Measurements from ENCODE around the gene AFM.
"Not testable (repeated sequence)": the region's sequence is repeated elsewhere in the genome, so short reads cannot be mapped to it uniquely, and the experiment has no call there.

AFM gene

GRCh38 chr4:73499996-73500765 is 18.6 kb downstream of the AFM start:
- in situ Hi-C loops (cut with MboI; ENCODE audit: low sequenced_read_pairs) = no loop called here

GRCh38 chr4:73501664-73502265 is 20.2 kb downstream of the AFM start:
- in situ Hi-C loops (cut with MboI; ENCODE audit: low sequenced_read_pairs) = no loop called here

DNA sequence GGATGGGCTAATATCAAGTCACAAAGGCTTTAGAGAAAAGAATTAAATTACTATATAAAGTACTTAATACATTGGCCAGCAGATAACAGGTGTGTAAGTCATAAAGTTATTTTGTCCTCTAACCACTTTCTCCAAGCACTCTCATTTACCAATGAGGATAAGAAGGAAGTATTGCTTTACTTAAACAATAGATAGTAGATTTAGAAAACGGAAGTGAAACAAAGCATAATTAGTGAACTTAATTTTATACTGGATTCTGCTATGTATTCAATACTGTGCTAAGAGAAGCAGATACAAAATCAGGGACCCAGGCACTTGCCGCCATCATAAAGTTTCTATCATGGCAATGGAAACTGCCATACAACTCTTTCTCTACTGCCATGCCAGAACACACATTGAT is 24.0 kb downstream of the AFM start:
- in situ Hi-C loops (cut with MboI; ENCODE audit: low sequenced_read_pairs) = no loop called here

DNA sequence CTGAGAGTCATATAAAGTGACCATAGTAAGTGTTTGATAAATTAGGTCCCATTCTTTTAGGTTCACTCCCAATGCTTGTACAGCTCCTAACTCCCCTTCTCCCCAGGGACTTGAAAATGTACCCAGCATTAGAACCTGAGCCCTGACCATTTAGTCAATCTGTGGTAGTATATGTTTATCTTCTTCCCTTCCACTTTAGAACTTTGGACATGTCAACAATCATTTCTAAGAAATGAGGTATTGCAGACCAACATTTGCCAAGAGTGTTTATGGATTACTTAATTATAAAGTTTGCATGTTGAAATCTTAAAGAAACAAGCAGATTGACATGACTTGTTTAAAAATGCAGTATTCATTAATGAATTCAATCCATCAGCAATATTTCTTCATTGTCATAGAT is 26.0 kb downstream of the AFM start:
- in situ Hi-C loops (cut with MboI; ENCODE audit: low sequenced_read_pairs) = no loop called here

- in situ Hi-C loops (cut with MboI; ENCODE audit: low sequenced_read_pairs) = no loop called here
Observed at GRCh38 chr4:73508651-73509050, 27.1 kb downstream of the AFM start.

DNA sequence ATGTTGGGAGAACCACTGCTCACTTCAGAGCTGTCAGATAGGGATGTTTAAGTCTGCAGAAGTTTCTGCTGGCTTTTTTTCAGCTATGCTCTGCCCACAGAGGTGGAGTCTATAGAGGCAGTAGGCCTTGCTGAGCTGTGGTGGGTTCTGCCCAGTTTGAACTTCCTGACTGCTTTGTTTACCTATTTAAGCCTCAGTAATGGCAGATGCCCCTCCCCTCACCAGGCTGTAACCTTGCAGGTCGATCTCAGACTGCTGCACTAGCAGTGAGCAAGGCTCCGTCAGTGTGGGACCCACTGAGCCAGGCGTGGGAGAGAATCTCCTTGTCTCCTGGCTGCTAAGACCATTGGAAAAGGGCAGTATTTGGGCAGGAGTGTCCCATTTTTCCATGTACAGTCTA is 36.8 kb downstream of the AFM start:
- in situ Hi-C loops (cut with MboI; ENCODE audit: low sequenced_read_pairs) = no loop called here

DNA sequence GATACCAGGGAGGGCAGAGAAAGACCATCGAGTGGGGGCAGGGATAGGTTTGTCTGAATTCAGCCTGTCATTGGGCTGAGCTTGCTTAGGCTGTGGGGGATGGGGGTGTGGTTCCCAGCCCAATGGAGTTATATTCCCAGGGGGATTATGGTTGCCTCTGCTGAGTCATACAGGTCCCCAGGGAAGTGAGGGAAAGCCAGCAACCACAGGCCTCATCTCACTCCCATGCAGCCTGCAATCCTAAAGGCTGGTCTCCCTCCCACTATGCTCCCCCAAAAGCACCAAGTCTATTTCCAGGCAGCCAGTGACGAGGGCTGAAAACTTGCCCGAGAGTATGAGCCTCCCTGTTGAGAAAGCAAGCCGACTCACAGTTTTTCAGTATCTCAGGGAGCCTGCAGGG is 39.3 kb downstream of the AFM start:
- in situ Hi-C loops (cut with MboI; ENCODE audit: low sequenced_read_pairs) = no loop called here

DNA sequence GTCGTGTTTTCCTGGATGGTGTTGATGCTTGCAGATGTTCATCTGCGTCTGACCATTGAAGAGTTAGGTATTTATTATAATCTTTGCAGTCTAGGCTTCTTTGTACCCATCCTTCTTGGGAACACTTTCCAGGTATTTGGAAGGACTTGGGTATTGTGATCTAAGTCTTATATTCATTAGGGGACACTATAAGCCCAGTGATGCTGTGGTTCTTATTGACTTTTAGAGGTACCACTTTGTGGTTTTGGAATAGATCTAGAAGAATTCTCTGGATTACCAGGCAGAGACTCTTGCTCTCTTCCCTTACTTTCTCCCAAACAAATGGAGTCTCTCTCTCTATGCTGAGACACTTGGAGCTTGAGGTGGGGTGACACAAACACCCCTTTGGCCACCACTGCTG is 41.6 kb downstream of the AFM start:
- in situ Hi-C loops (cut with MboI; ENCODE audit: low sequenced_read_pairs) = no loop called here

DNA sequence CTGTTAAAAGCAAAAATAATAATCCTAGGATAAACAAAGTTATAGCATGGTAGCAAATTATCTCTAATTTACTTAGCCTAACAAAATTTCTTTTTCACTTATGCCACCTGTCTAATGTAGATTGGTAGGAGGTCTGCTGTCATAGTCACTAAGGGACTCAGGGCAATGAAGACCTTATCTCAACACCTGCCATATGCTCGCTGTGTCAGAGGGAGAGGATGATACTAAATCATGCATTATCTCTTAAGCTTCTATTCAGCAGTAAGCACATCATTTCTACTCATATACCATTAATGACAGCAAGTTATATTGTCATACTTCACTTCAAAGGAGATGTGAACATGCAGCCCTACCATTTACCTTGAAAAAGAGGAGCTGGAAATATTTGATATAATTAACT is 44.1 kb downstream of the AFM start:
- in situ Hi-C loops (cut with MboI; ENCODE audit: low sequenced_read_pairs) = no loop called here

DNA sequence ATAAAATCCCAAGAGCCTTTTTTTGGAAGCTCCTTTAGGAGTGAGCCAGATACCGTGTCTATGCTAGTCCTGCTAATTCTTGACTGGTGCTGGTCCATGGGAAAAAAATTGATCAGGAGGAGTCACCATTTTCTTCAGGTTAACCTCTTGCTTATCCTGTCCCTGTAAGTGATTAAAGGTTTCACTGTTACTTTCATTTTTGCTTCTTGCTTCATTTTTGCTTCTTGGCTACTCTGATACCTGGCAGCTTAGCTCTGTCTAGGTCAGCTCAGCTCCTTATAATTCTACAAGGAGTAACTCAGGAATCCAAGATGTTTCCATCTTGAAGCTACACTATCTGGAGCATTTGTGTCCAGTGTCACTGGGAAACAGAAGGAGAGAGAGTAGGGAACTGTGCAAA is 45.7 kb downstream of the AFM start:
- in situ Hi-C loops (cut with MboI; ENCODE audit: low sequenced_read_pairs) = no loop called here

- in situ Hi-C loops (cut with MboI; ENCODE audit: low sequenced_read_pairs) = no loop called here
Observed at GRCh38 chr4:73528171-73528570, 46.6 kb downstream of the AFM start.

GRCh38 chr4:73533515-73534422 is 52.2 kb downstream of the AFM start:
- in situ Hi-C loops (cut with MboI; ENCODE audit: low sequenced_read_pairs) = no loop called here

DNA sequence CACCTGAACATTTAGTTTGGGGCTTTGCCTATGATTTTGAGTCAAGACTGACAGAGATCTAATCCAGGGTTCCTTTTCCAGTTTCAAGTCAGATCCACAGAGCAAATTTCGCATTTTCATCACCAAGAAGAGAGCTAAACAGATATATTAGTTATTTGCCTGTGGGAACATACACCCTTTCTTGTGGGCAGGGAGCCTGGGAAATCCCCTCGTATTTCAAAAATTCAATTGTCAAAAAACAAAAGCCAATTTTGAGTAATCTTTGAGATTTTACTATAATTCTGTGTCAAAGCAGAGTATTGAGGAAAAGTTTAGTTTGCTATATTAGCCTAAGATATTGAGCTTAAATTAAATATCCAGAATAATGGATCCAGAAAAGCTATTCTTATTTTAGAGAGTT is 56.6 kb downstream of the AFM start:
- in situ Hi-C loops (cut with MboI; ENCODE audit: low sequenced_read_pairs) = no loop called here

DNA sequence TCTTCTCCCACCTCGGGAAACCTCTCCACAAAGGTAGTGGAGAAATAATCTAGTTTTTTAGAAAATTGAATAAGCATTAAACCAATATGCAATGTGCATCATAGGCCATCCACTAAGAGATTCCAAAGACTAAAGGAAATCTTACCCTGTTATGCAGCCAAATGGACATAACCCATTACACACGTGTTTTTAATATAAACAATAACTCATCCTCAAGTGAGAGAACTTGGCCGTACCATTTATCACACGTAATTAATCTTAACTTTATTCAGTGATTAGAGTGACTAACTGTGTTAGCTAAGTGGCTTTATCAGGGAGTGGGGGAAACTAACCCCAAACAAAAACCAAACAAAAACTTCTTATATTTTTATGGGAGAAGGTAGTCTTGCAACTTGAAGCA is 57.8 kb downstream of the AFM start:
- in situ Hi-C loops (cut with MboI; ENCODE audit: low sequenced_read_pairs) = no loop called here

DNA sequence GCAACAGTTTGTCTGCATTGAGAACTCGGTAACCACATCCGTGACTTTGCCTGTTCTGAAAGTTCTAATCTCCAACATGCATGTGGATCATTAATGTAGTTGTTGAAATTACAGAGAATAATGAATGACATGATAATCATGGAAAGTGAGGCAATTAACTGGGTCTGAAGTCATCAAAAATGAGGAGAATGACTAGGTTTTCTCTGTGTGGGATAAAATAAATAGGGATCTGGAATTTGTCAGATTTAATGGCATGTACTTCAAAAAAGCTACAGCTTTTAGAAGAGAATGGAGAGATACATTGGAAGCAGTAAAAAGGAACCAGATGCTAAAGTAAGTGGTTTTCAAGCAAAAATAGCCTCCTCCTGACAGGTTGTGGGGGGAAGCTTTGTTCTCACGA is 59.3 kb downstream of the AFM start:
- in situ Hi-C loops (cut with MboI; ENCODE audit: low sequenced_read_pairs) = no loop called here

- in situ Hi-C loops (cut with MboI; ENCODE audit: low sequenced_read_pairs) = no loop called here
Observed at GRCh38 chr4:73541251-73541650, 59.7 kb downstream of the AFM start.

DNA sequence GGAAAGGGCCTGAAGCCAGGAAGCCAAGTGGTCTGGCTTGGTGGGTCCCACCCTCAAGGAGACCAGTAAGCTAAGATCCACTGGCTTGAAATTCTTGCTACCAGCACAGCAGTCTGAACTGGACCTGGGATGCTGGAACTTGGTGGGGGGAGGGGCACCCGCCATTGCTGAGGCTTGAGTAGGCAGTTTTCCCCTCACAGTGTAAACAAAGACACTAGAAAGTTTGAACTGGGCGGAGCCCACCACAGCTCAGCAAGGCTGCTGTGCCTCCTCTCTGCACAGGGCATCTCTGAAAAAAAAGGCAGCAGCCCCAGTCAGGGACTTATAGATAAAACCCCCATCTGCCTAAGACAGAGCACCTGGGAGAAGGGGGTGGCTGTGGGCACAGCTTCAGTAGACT is 63.1 kb downstream of the AFM start:
- in situ Hi-C loops (cut with MboI; ENCODE audit: low sequenced_read_pairs) = no loop called here

GRCh38 chr4:73550865-73551264 is 69.3 kb downstream of the AFM start:
- in situ Hi-C loops (cut with MboI; ENCODE audit: low sequenced_read_pairs) = not testable (repeated sequence)

All from hTERT RPE-1 (cell line).